ENCODE data around the gene THNSL1. TPM values are rescaled to one million over a fixed set of nuclear protein-coding genes. Genes with fewer than 3 reads are reported as not detected.
A peak's percentile ranks its signal among the peaks of the same experiment; 100 is the strongest.

The THNSL1 gene
- total and polyA plus RNA-seq, 2 of the 13 experiments (the other 11 are each of a cell fraction or from before 2014, with no cell fraction given) = 1.3 to 3.8 TPM

DNA sequence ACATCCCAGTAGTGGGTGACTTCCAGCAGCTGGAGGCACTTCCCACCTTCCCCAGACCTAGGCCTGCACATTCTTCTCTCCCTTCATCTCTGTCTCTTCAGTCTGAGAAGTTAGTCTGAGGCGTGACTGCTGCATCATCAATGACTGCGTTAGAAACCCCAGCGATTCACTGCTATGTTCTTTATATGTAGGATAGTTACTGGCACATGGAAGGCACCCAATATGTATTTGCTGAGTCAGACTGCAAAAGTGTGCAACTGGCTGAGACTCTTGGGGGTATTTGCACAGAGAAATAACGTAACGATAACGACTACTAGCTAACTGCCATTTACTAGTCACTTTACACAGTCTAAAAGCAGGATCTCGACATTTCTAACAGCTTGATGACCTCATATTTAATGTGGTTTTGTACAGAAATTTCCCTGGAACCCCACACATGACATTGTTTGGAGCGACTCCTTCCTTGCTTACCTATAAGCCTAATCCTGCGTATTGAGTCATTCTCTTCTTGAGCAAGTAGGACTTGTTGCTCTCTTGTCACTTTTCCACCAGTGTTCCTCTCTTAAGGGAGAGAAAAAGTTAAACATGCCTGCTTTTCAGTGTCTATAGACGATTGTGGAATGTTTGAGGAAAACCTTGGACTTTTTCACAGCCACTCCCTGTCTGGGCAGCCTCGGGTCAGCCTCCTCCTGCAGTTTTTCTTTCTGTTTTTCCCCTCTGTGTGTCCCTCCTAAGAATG is 45.5 kb downstream of the THNSL1 start (continued):
- TF ChIP-seq POLR2AphosphoS2 (IDR thresholded peaks at IDR 0.05; ENCODE audit: low read depth, low read length) = no peak
- TF ChIP-seq, protein P1, sequence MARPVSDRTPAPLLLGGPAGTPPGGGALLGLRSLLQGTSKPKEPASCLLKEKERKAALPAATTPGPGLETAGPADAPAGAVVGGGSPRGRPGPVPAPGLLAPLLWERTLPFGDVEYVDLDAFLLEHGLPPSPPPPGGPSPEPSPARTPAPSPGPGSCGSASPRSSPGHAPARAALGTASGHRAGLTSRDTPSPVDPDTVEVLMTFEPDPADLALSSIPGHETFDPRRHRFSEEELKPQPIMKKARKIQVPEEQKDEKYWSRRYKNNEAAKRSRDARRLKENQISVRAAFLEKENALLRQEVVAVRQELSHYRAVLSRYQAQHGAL (CRISPR knock-in tag; IDR thresholded peaks at IDR 0.05; ENCODE audit: not compliant biosample characterization) = no peak
- 0 out of 2 replicates have a peak, but pooled peaks have one; percentile 11 for TF ChIP-seq MAFG (CRISPR knock-in tag; IDR thresholded peaks at IDR 0.05)
- TF ChIP-seq AGO2 (optimal IDR thresholded peaks at IDR 0.05; ENCODE audit: low read depth, low read length) = no peak
- peak; percentile 30; the same call in 1 of the 2 replicates for TF ChIP-seq ZNF547 (CRISPR knock-in tag; IDR thresholded peaks at IDR 0.05)
- TF ChIP-seq ZNF331 (CRISPR knock-in tag; IDR thresholded peaks at IDR 0.05) = no peak
- no peak for TF ChIP-seq ZNF3 (CRISPR knock-in tag; IDR thresholded peaks at IDR 0.05)
- no peak for TF ChIP-seq TARDBP (CRISPR knock-in tag; IDR thresholded peaks at IDR 0.05)

DNA sequence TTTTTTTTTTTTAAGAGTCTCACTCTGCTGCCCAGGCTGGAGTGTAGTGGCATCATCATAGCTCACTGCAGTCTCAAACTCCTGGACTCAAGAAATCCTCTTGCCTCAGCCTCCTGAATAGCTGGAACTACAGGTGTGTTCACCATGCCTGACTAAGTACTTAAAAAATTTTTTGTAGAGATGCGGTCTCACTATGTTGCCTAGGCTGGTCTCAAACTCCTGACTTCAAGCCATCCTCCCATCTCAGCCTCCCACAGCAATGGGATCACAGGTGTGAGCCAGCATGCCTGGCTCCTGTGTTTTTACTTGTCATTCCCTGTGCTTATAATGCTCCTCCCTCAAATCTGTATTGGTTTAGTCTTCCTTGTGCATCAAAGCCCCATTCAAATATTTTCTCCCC is 46.7 kb downstream of the THNSL1 start:
- intact Hi-C loops (cut with micrococcal nuclease; ENCODE audit: unreplicated experiment) = loop anchor here (5.0 kb wide), 1 partner anchor 46 kb away; the partner anchor contains the start of genes ENKUR and THNSL1
- H3K27ac ChIP-seq (ENCODE audit: extremely low read length, insufficient read depth, low read length) = no peak overlapping the region

More for the DNA sequence above, 46.7 kb downstream of the THNSL1 start:
- H4K20me1 ChIP-seq (ENCODE audit: insufficient read depth, low read length) = no peaks in the 10 kb centered on the region
- ChIA-PET POLR2A (interaction anchor here (2.0 kb wide), 2 partner anchors 16 to 47 kb away, joined by 8 to 11 read pairs; partner anchors contain the start of genes ENKUR and THNSL1), CTCF (ENCODE audit: low intra/inter-chr PET ratio, low total read pairs) (no interaction called here)
- DNase-seq (ENCODE audit: low spot score) (no peak), ATAC-seq (no peak), FAIRE-seq (no peak)
- H3K4me3 ChIP-seq (replicated peaks in 1 of 3; ENCODE audit: insufficient read depth in 1 of 3, low read depth in 2 of 3, low read length in 3 of 3) = no peak overlapping the region
- H3K9me3 ChIP-seq (ENCODE audit: low read length) = no peaks in the 10 kb centered on the region
- H3K4me1 ChIP-seq (ENCODE audit: insufficient read depth, low read length) = peaks cover 61% of the 10 kb centered on the region
- no peak overlapping the region for H3K4me2 ChIP-seq (ENCODE audit: low read depth, low read length)
- no TSS peak for BruUV-seq (replicated peaks)
- no peaks in the 10 kb centered on the region for H3K79me2 ChIP-seq (ENCODE audit: insufficient read depth, low read length)
- no peak overlapping the region for H3K9ac ChIP-seq (ENCODE audit: insufficient read depth, low read depth, low read length)
- in situ Hi-C loops (cut with HindIII; ENCODE audit: extremely low pct_ligation_motif_present, low pct_unique_long_range_greater_than_20kb) = loop anchor here (5.0 kb wide), 1 partner anchor 46 kb away; the partner anchor contains the start of genes ENKUR and THNSL1
- no peak for TF ChIP-seq MATR3 (CRISPR knock-in tag; IDR thresholded peaks at IDR 0.05)
- TF ChIP-seq, protein P2, sequence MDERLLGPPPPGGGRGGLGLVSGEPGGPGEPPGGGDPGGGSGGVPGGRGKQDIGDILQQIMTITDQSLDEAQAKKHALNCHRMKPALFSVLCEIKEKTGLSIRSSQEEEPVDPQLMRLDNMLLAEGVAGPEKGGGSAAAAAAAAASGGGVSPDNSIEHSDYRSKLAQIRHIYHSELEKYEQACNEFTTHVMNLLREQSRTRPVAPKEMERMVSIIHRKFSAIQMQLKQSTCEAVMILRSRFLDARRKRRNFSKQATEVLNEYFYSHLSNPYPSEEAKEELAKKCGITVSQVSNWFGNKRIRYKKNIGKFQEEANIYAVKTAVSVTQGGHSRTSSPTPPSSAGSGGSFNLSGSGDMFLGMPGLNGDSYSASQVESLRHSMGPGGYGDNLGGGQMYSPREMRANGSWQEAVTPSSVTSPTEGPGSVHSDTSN (CRISPR knock-in tag; IDR thresholded peaks at IDR 0.05) = no peak
- TF ChIP-seq, protein P3, sequence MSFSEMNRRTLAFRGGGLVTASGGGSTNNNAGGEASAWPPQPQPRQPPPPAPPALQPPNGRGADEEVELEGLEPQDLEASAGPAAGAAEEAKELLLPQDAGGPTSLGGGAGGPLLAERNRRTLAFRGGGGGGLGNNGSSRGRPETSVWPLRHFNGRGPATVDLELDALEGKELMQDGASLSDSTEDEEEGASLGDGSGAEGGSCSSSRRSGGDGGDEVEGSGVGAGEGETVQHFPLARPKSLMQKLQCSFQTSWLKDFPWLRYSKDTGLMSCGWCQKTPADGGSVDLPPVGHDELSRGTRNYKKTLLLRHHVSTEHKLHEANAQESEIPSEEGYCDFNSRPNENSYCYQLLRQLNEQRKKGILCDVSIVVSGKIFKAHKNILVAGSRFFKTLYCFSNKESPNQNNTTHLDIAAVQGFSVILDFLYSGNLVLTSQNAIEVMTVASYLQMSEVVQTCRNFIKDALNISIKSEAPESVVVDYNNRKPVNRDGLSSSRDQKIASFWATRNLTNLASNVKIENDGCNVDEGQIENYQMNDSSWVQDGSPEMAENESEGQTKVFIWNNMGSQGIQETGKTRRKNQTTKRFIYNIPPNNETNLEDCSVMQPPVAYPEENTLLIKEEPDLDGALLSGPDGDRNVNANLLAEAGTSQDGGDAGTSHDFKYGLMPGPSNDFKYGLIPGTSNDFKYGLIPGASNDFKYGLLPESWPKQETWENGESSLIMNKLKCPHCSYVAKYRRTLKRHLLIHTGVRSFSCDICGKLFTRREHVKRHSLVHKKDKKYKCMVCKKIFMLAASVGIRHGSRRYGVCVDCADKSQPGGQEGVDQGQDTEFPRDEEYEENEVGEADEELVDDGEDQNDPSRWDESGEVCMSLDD (CRISPR knock-in tag; IDR thresholded peaks at IDR 0.05; ENCODE audit: borderline replicate concordance) = no peak
- no peak for TF ChIP-seq MIXL1 (CRISPR knock-in tag; IDR thresholded peaks at IDR 0.05)
- no peak for TF ChIP-seq ZNF350 (CRISPR knock-in tag; IDR thresholded peaks at IDR 0.05; ENCODE audit: borderline replicate concordance, low read depth)
- TF ChIP-seq ELF1 (CRISPR knock-in tag; IDR thresholded peaks at IDR 0.05) = no peak
- no peak for TF ChIP-seq MAFK (conservative IDR thresholded peaks at IDR 0.05 in 1 of 2, IDR thresholded peaks at IDR 0.05 in 1 of 2; ENCODE audit: low read length in 2 of 2)
- TF ChIP-seq, protein P4, sequence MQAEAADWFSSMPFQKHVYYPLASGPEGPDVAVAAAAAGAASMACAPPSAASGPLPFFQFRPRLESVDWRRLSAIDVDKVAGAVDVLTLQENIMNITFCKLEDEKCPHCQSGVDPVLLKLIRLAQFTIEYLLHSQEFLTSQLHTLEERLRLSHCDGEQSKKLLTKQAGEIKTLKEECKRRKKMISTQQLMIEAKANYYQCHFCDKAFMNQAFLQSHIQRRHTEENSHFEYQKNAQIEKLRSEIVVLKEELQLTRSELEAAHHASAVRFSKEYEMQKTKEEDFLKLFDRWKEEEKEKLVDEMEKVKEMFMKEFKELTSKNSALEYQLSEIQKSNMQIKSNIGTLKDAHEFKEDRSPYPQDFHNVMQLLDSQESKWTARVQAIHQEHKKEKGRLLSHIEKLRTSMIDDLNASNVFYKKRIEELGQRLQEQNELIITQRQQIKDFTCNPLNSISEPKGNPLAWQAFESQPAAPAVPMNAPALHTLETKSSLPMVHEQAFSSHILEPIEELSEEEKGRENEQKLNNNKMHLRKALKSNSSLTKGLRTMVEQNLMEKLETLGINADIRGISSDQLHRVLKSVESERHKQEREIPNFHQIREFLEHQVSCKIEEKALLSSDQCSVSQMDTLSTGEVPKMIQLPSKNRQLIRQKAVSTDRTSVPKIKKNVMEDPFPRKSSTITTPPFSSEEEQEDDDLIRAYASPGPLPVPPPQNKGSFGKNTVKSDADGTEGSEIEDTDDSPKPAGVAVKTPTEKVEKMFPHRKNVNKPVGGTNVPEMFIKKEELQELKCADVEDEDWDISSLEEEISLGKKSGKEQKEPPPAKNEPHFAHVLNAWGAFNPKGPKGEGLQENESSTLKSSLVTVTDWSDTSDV (CRISPR knock-in tag; IDR thresholded peaks at IDR 0.05) = no peak
- H3K27me3 ChIP-seq (ENCODE audit: control insufficient read depth in 1 of 2, insufficient read depth in 2 of 2, low read length in 2 of 2) = no peaks in the 10 kb centered on the region
- WGBS (ENCODE audit: low lambda C conversion rate) = 100% methylated on average over 1 of the region's 1 CpG
- no peak overlapping the region for H2AFZ ChIP-seq (ENCODE audit: low read length)
- H3K36me3 ChIP-seq (replicated peaks in 1 of 2; ENCODE audit: control insufficient read depth in 1 of 2, insufficient read depth in 2 of 2, low read length in 2 of 2) = no peaks in the 10 kb centered on the region
